Stomach (tissue), 9 donors: Measurements from ENCODE around the gene TCL1B. TPM values are rescaled to one million over a fixed set of nuclear protein-coding genes. Genes with fewer than 3 reads are reported as not detected.

Source experiments
- DNase-seq, 2 donors: peaks; one replicate each; pipeline versions ENCODE4 v3.0.0 to v3.0.0-alpha.2; 2013 to 2019
- H3K27ac ChIP-seq, 5 donors: fragments of 200-600 bp in 4 of 5; sonication (generic) in 4 of 5; one replicate each; pipeline ENCODE4 v1.5.1; 2013 to 2019; ENCODE audit warnings: mild to moderate bottlenecking in 1 of 5, moderate library complexity in 1 of 5
- H3K27me3 ChIP-seq, 3 donors: fragments of 200-600 bp; sonication (generic); one replicate each; pipeline ENCODE4 v1.5.1; 2017 to 2019; ENCODE audit warnings: mixed run types in 1 of 3
- H3K36me3 ChIP-seq, 4 donors: fragments of 200-600 bp; sonication (generic); 1 replicate in 3 of 4; 2 replicates in 1 of 4; pipeline ENCODE4 v1.5.1; 2016 to 2019
- H3K4me1 ChIP-seq, 4 donors: fragments of 200-600 bp; sonication (generic); one replicate each; pipeline ENCODE4 v1.5.1; 2016 to 2019
- H3K4me3 ChIP-seq, 4 donors: fragments of 200-600 bp; sonication (generic) in 3 of 4; one replicate each; pipeline ENCODE4 v1.5.1; 2016 to 2019; ENCODE audit warnings: mild to moderate bottlenecking in 1 of 4
- H3K9me3 ChIP-seq, 4 donors: fragments of 200-600 bp; sonication (generic); one replicate each; pipeline ENCODE4 v1.5.1; 2016 to 2019
- CTCF ChIP-seq, 7 experiments: fragments of 450-650 bp in 4 of 7; fragments of 200-600 bp in 3 of 7; sonication (generic) in 3 of 7; IDR thresholded peaks; one replicate each; pipeline ENCODE4 v1.5.1; 2016 to 2019; ENCODE audit warnings: antibody characterized with exemption in 7 of 7, control low read depth in 2 of 7, mild to moderate bottlenecking in 1 of 7
- EP300 ChIP-seq: sonication (generic); formaldehyde crosslinking; IDR thresholded peaks from one replicate; pipeline ENCODE4 v1.6.1; 2017; ENCODE audit warnings: antibody characterized with exemption
- POLR2A ChIP-seq, 4 donors: fragments of 450-650 bp; IDR thresholded peaks; one replicate each; pipeline ENCODE4 v1.6.1; 2016; ENCODE audit warnings: antibody characterized with exemption in 4 of 4, control low read depth in 2 of 4, mild to moderate bottlenecking in 1 of 4, moderate library complexity in 1 of 4
- POLR2AphosphoS5 ChIP-seq, 3 donors: sonication (generic); formaldehyde crosslinking; IDR thresholded peaks; one replicate each; pipeline ENCODE4 v1.6.1; 2016; ENCODE audit warnings: antibody characterized with exemption in 3 of 3
- WGBS, 5 donors: extraction: QIAGEN DNeasy Blood & Tissue Kit in 3 of 5; methylation state at CpG; one replicate each; pipeline versions ENCODE4 v1.1.5 to v1.1.7; 2013 to 2018; 5-methylcytosine and 5-hydroxymethylcytosine counted together
- intact Hi-C: fragments of 100-400 bp; cut with DNase I; formaldehyde crosslinking; loops from one replicate; pipeline ENCODE4 v1.15.1; 2023; ENCODE audit warnings: low total_unique reads
- polyA plus RNA-seq, 3 donors: library from polyadenylated mRNA; stranded (reverse); fragments of 200-250 nt; gene quantifications; one replicate each; pipeline ENCODE4 v1.2.3, GENCODE V29; 2013
- total RNA-seq, 5 donors: library from RNA; depleted of rRNA; stranded (reverse); fragments of >200 nt; gene quantifications; one replicate each; pipeline versions ENCODE4 v1.1.0 to v1.2.3, GENCODE V29; 2014 to 2016
- donor health status: healthy with polysubstance abuse.
- donor health status: Bipolar disorder and iron deficiency.
- donor health status: healthy.

The TCL1B gene
- total and polyA plus RNA-seq, 8 donors = 0.37 TPM; not detected in 7

- peaks cover 0 to 45% (median 0%) of the 10 kb centered on the region in 3 donors for H3K27me3 ChIP-seq
- DNase-seq = no peak
- no peaks in the 10 kb centered on the region for H3K36me3 ChIP-seq
- intact Hi-C loops = loop anchor here (10.0 kb wide), 1 partner anchor 72 kb away; no protein-coding TSS in a partner anchor
- H3K9me3 ChIP-seq = no peaks in the 10 kb centered on the region
- no peak overlapping the region for H3K4me3 ChIP-seq
- WGBS, 5 donors = 29 to 63% (median 50%) methylated on average over 2 of the region's 2 CpGs
- TF ChIP-seq EP300 (no peak), CTCF (IDR thresholded peaks at IDR 0.05) (no peak), POLR2A (IDR thresholded peaks at IDR 0.05) (no peak), POLR2AphosphoS5 (IDR thresholded peaks at IDR 0.05) (no peak)
- no peak overlapping the region for H3K27ac ChIP-seq
- H3K4me1 ChIP-seq = no peaks in the 10 kb centered on the region
These were observed 709 bp downstream of the TCL1B start for GRCh38 chr14:95686935-95687334.

- no peak overlapping the region for H3K4me3 ChIP-seq
- H3K9me3 ChIP-seq = no peaks in the 10 kb centered on the region
- peaks cover 0 to 66% (median 5%) of the 10 kb centered on the region in 3 donors for H3K27me3 ChIP-seq
- no peaks in the 10 kb centered on the region for H3K36me3 ChIP-seq
- TF ChIP-seq EP300 (no peak), CTCF (IDR thresholded peaks at IDR 0.05) (no peak), POLR2AphosphoS5 (IDR thresholded peaks at IDR 0.05) (no peak), POLR2A (IDR thresholded peaks at IDR 0.05) (no peak)
- intact Hi-C loops = loop anchor here (10.0 kb wide), 1 partner anchor 75 kb away; no protein-coding TSS in a partner anchor
- WGBS, 5 donors = 26 to 34% (median 30%) methylated on average over 5 of the region's 5 CpGs
- no peaks in the 10 kb centered on the region for H3K4me1 ChIP-seq
- DNase-seq = no peak
- no peak overlapping the region for H3K27ac ChIP-seq
These were observed 3.2 kb downstream of the TCL1B start for GRCh38 chr14:95689441-95689840.

- Histone ChIP-seq H3K4me3 (no peak overlapping the region), H3K27me3 (peaks cover 0 to 59% (median 5%) of the 10 kb centered on the region in 3 donors), H3K36me3 (no peaks in the 10 kb centered on the region), H3K9me3 (no peaks in the 10 kb centered on the region), H3K27ac (no peak overlapping the region), H3K4me1 (no peaks in the 10 kb centered on the region)
- no peak for TF ChIP-seq EP300
- TF ChIP-seq CTCF (IDR thresholded peaks at IDR 0.05) = no peak
- no peak for TF ChIP-seq POLR2AphosphoS5 (IDR thresholded peaks at IDR 0.05)
- no peak for TF ChIP-seq POLR2A (IDR thresholded peaks at IDR 0.05)
- intact Hi-C loops = no loop called here
- no peak for DNase-seq
- WGBS, 5 donors = 78 to 93% (median 91%) methylated on average over 6 to 10 of the region's 10 CpGs
These were observed 4.6 kb downstream of the TCL1B start for GRCh38 chr14:95690815-95691214.

- Histone ChIP-seq H3K4me1 (no peaks in the 10 kb centered on the region), H3K9me3 (no peaks in the 10 kb centered on the region), H3K36me3 (no peaks in the 10 kb centered on the region), H3K4me3 (no peak overlapping the region), H3K27ac (no peak overlapping the region), H3K27me3 (peaks cover 0 to 58% (median 5%) of the 10 kb centered on the region in 3 donors)
- intact Hi-C loops = no loop called here
- no peak for DNase-seq
- 81 to 90% (median 86%) methylated on average over 10 of the region's 10 CpGs for WGBS, 5 donors
- TF ChIP-seq CTCF (IDR thresholded peaks at IDR 0.05) = no peak
- no peak for TF ChIP-seq POLR2AphosphoS5 (IDR thresholded peaks at IDR 0.05)
- TF ChIP-seq EP300 = no peak
- no peak for TF ChIP-seq POLR2A (IDR thresholded peaks at IDR 0.05)
These were observed 5.4 kb downstream of the TCL1B start for GRCh38 chr14:95691591-95691990.
